Chondrocyte (in vitro differentiated cells): Measurements from ENCODE around the gene DLX6. TPM values are rescaled to one million over a fixed set of nuclear protein-coding genes. Genes with fewer than 3 reads are reported as not detected.

Source experiments
- DNase-seq: peaks from one replicate; pipeline ENCODE4 v3.0.0; 2021; ENCODE audit warnings: mixed read lengths, low spot score
- H3K27ac Mint-ChIP-seq: one replicate; pipeline ENCODE4 v1.8.0; 2021; ENCODE audit warnings: mild to moderate bottlenecking, moderate library complexity, mixed read lengths; ENCODE audit not compliant: unreplicated experiment
- H3K27me3 Mint-ChIP-seq: 2 replicates; pipeline ENCODE4 v1.8.0; 2021; ENCODE audit warnings: low read depth, mixed read lengths
- H3K36me3 Mint-ChIP-seq: 2 replicates; pipeline ENCODE4 v1.8.0; 2021; ENCODE audit warnings: low read depth, mixed read lengths
- H3K4me1 Mint-ChIP-seq: 2 replicates; pipeline ENCODE4 v1.8.0; 2021; ENCODE audit warnings: low read depth, mild to moderate bottlenecking, mixed read lengths
- H3K4me3 Mint-ChIP-seq: one replicate; pipeline ENCODE4 v1.8.0; 2021; ENCODE audit warnings: mild to moderate bottlenecking, moderate library complexity, mixed read lengths; ENCODE audit not compliant: unreplicated experiment
- H3K9me3 Mint-ChIP-seq: 2 replicates; pipeline ENCODE4 v1.8.0; 2021; ENCODE audit warnings: low read depth, mixed read lengths
- CTCF ChIP-seq: fragments of 200-600 bp; sonication (generic); IDR thresholded peaks from 2 replicates; pipeline ENCODE4 v1.5.0; 2021; ENCODE audit warnings: antibody characterized with exemption, mild to moderate bottlenecking, moderate library complexity
- total RNA-seq: library from RNA; stranded (reverse); gene quantifications from 3 replicates; pipeline ENCODE4 v1.2.1, GENCODE V29; 2021

The DLX6 gene
- total RNA-seq, 1 donor from 2014 or later = not detected

GRCh38 chr7:96985992-96986391 is 19.4 kb upstream of the DLX6 start:
- no peak for TF ChIP-seq CTCF
- Mint-ChIP-seq H3K9me3 (peaks cover 2% of the 10 kb centered on the region), H3K4me3 (no peak overlapping the region), H3K4me1 (no peaks in the 10 kb centered on the region), H3K36me3 (no peaks in the 10 kb centered on the region), H3K27me3 (peaks cover 69% of the 10 kb centered on the region), H3K27ac (no peak overlapping the region)
- no peak for DNase-seq

- no peak overlapping the region for H3K4me3 Mint-ChIP-seq
- H3K27me3 Mint-ChIP-seq = peaks cover 72% of the 10 kb centered on the region
- no peak for DNase-seq
- no peak overlapping the region for H3K27ac Mint-ChIP-seq
- TF ChIP-seq CTCF = no peak
- H3K4me1 Mint-ChIP-seq = no peaks in the 10 kb centered on the region
- peaks cover 2% of the 10 kb centered on the region for H3K9me3 Mint-ChIP-seq
- no peaks in the 10 kb centered on the region for H3K36me3 Mint-ChIP-seq
These were observed 18.5 kb upstream of the DLX6 start for GRCh38 chr7:96986901-96987300.

- Mint-ChIP-seq H3K27ac (no peak overlapping the region), H3K27me3 (peaks cover 76% of the 10 kb centered on the region), H3K4me1 (peaks cover 1% of the 10 kb centered on the region), H3K9me3 (peaks cover 2% of the 10 kb centered on the region), H3K36me3 (peaks cover under 1% of the 10 kb centered on the region), H3K4me3 (no peak overlapping the region)
- DNase-seq = no peak
- no peak for TF ChIP-seq CTCF
These were observed 17.6 kb upstream of the DLX6 start for GRCh38 chr7:96987719-96988118.

- H3K27ac Mint-ChIP-seq = no peak overlapping the region
- H3K36me3 Mint-ChIP-seq = peaks cover 5% of the 10 kb centered on the region
- H3K9me3 Mint-ChIP-seq = peaks cover 2% of the 10 kb centered on the region
- H3K4me3 Mint-ChIP-seq = no peak overlapping the region
- peaks cover 84% of the 10 kb centered on the region for H3K27me3 Mint-ChIP-seq
- DNase-seq = no peak
- TF ChIP-seq CTCF = no peak
- peaks cover 4% of the 10 kb centered on the region for H3K4me1 Mint-ChIP-seq
These were observed 16.0 kb upstream of the DLX6 start for GRCh38 chr7:96989241-96989858.

- no peak for DNase-seq
- H3K9me3 Mint-ChIP-seq = no peaks in the 10 kb centered on the region
- TF ChIP-seq CTCF = no peak
- H3K4me1 Mint-ChIP-seq = peaks cover 4% of the 10 kb centered on the region
- peaks cover 84% of the 10 kb centered on the region for H3K27me3 Mint-ChIP-seq
- H3K27ac Mint-ChIP-seq = no peak overlapping the region
- H3K36me3 Mint-ChIP-seq = peaks cover 6% of the 10 kb centered on the region
- H3K4me3 Mint-ChIP-seq = no peak overlapping the region
These were observed 15.5 kb upstream of the DLX6 start for GRCh38 chr7:96989859-96990317.
